Sigmoid colon (tissue), 7 donors: ENCODE measurements around the gene PIGB. TPM values are rescaled to one million over a fixed set of nuclear protein-coding genes. Genes with fewer than 3 reads are reported as not detected.

Experiments used
- DNase-seq: peaks from one replicate; pipeline ENCODE4 v3.0.0-alpha.2; 2019
- H3K27ac ChIP-seq, 4 donors: fragments of 200-600 bp; sonication (generic); one replicate each; pipeline ENCODE4 v1.5.1; 2016 to 2019; ENCODE audit warnings: mild to moderate bottlenecking in 1 of 4
- H3K27me3 ChIP-seq, 3 donors: fragments of 200-600 bp; sonication (generic); one replicate each; pipeline ENCODE4 v1.5.1; 2019; ENCODE audit warnings: mild to moderate bottlenecking in 1 of 3
- H3K36me3 ChIP-seq, 4 donors: fragments of 200-600 bp; sonication (generic); one replicate each; pipeline ENCODE4 v1.5.1; 2016 to 2019
- H3K4me1 ChIP-seq, 4 donors: fragments of 200-600 bp; sonication (generic); one replicate each; pipeline ENCODE4 v1.5.1; 2017 to 2019
- H3K4me3 ChIP-seq, 4 donors: fragments of 200-600 bp; sonication (generic); one replicate each; pipeline ENCODE4 v1.5.1; 2017 to 2019; ENCODE audit warnings: mild to moderate bottlenecking in 2 of 4, moderate library complexity in 1 of 4
- H3K9me3 ChIP-seq, 4 donors: fragments of 200-600 bp in 3 of 4; sonication (generic) in 3 of 4; one replicate each; pipeline versions ENCODE4 v1.5.1 to v1.6.1; 2013 to 2019
- CTCF ChIP-seq, 4 experiments: fragments of 450-650 bp in 3 of 4; fragments of 200-600 bp in 1 of 4; IDR thresholded peaks; one replicate each; pipeline ENCODE4 v1.5.1; 2016 to 2019; ENCODE audit warnings: antibody characterized with exemption in 4 of 4, mild to moderate bottlenecking in 3 of 4, moderate library complexity in 2 of 4
- EP300 ChIP-seq, 4 donors: sonication (generic); formaldehyde crosslinking; IDR thresholded peaks; one replicate each; pipeline ENCODE4 v1.6.1; 2017; ENCODE audit warnings: antibody characterized with exemption in 4 of 4
- POLR2A ChIP-seq, 2 donors: fragments of 450-650 bp; IDR thresholded peaks; one replicate each; pipeline ENCODE4 v1.6.1; 2016; ENCODE audit warnings: antibody characterized with exemption in 2 of 2, mild to moderate bottlenecking in 2 of 2, moderate library complexity in 2 of 2
- POLR2AphosphoS5 ChIP-seq, 4 donors: sonication (generic); formaldehyde crosslinking; IDR thresholded peaks; one replicate each; pipeline ENCODE4 v1.6.1; 2017; ENCODE audit warnings: antibody characterized with exemption in 4 of 4
- WGBS, 2 donors: extraction: QIAGEN DNeasy Blood & Tissue Kit; methylation state at CpG; one replicate each; pipeline ENCODE4 v1.1.7; 2013; 5-methylcytosine and 5-hydroxymethylcytosine counted together
- intact Hi-C: fragments of 100-400 bp; cut with DNase I; formaldehyde crosslinking; loops from one replicate; pipeline ENCODE4 v1.15.1; 2023
- polyA plus RNA-seq, 3 donors: library from polyadenylated mRNA; stranded (reverse); fragments of 200-250 nt; gene quantifications; one replicate each; pipeline ENCODE4 v1.2.3, GENCODE V29; 2013
- total RNA-seq, 4 donors: library from RNA; depleted of rRNA; stranded (reverse); fragments of >200 nt; gene quantifications; one replicate each; pipeline ENCODE4 v1.1.0, GENCODE V29; 2016
- donor health status: healthy with polysubstance abuse.
- donor health status: Bipolar disorder and iron deficiency.
- donor health status: healthy.

Gene PIGB
- total and polyA plus RNA-seq, 7 donors: 3.9 to 13.6 (median 6.3) TPM

GRCh38 chr15:55356985-55357585 lies 38.1 kb downstream of the PIGB start:
- peaks cover 0 to 47% (median 2%) of the 10 kb centered on the region in 4 donors for H3K36me3 ChIP-seq
- no peak overlapping the region for H3K27ac ChIP-seq
- intact Hi-C loops: no loop called here
- H3K27me3 ChIP-seq: no peaks in the 10 kb centered on the region
- H3K9me3 ChIP-seq: no peaks in the 10 kb centered on the region
- 97 to 99% methylated on average over 5 of the region's 5 CpGs for WGBS, 2 donors
- DNase-seq: no peak
- no peak overlapping the region for H3K4me3 ChIP-seq
- TF ChIP-seq EP300 (IDR thresholded peaks at IDR 0.05): no peak
- no peak for TF ChIP-seq POLR2AphosphoS5 (IDR thresholded peaks at IDR 0.05)
- TF ChIP-seq CTCF (IDR thresholded peaks at IDR 0.05): no peak
- TF ChIP-seq POLR2A (IDR thresholded peaks at IDR 0.05): no peak
- H3K4me1 ChIP-seq: no peaks in the 10 kb centered on the region

GRCh38 chr15:55357774-55358173 lies 38.8 kb downstream of the PIGB start:
- Histone ChIP-seq H3K27me3 (no peaks in the 10 kb centered on the region), H3K4me3 (no peak overlapping the region), H3K9me3 (no peaks in the 10 kb centered on the region), H3K4me1 (no peaks in the 10 kb centered on the region), H3K36me3 (peaks cover 0 to 51% (median 5%) of the 10 kb centered on the region in 4 donors), H3K27ac (no peak overlapping the region)
- intact Hi-C loops: no loop called here
- no peak for TF ChIP-seq POLR2AphosphoS5 (IDR thresholded peaks at IDR 0.05)
- no peak for TF ChIP-seq EP300 (IDR thresholded peaks at IDR 0.05)
- no peak for TF ChIP-seq CTCF (IDR thresholded peaks at IDR 0.05)
- TF ChIP-seq POLR2A (IDR thresholded peaks at IDR 0.05): no peak
- no peak for DNase-seq
- WGBS, 2 donors: 95 to 97% methylated on average over 2 of the region's 2 CpGs

GRCh38 chr15:55358471-55358870 lies 39.4 kb downstream of the PIGB start:
- H3K9me3 ChIP-seq: no peaks in the 10 kb centered on the region
- H3K36me3 ChIP-seq: peaks cover 0 to 57% (median 6%) of the 10 kb centered on the region in 4 donors
- H3K4me1 ChIP-seq: no peaks in the 10 kb centered on the region
- intact Hi-C loops: no loop called here
- H3K4me3 ChIP-seq: no peak overlapping the region
- H3K27ac ChIP-seq: no peak overlapping the region
- no peaks in the 10 kb centered on the region for H3K27me3 ChIP-seq
- no peak for DNase-seq
- TF ChIP-seq POLR2AphosphoS5 (IDR thresholded peaks at IDR 0.05) (no peak), CTCF (IDR thresholded peaks at IDR 0.05) (no peak), EP300 (IDR thresholded peaks at IDR 0.05) (no peak), POLR2A (IDR thresholded peaks at IDR 0.05) (no peak)

GRCh38 chr15:55360256-55360655 lies 41.2 kb downstream of the PIGB start:
- H3K27ac ChIP-seq: no peak overlapping the region
- no peaks in the 10 kb centered on the region for H3K9me3 ChIP-seq
- H3K4me1 ChIP-seq: no peaks in the 10 kb centered on the region
- TF ChIP-seq POLR2AphosphoS5 (IDR thresholded peaks at IDR 0.05) (no peak), CTCF (IDR thresholded peaks at IDR 0.05) (no peak), EP300 (IDR thresholded peaks at IDR 0.05) (no peak), POLR2A (IDR thresholded peaks at IDR 0.05) (no peak)
- H3K27me3 ChIP-seq: no peaks in the 10 kb centered on the region
- 61 to 90% methylated on average over 6 of the region's 6 CpGs for WGBS, 2 donors
- H3K4me3 ChIP-seq: no peak overlapping the region
- DNase-seq: no peak
- H3K36me3 ChIP-seq: peaks cover 0 to 56% (median 6%) of the 10 kb centered on the region in 4 donors
- intact Hi-C loops: no loop called here

- DNase-seq: no peak
- H3K4me3 ChIP-seq: no peak overlapping the region
- no peaks in the 10 kb centered on the region for H3K9me3 ChIP-seq
- H3K4me1 ChIP-seq: no peaks in the 10 kb centered on the region
- H3K36me3 ChIP-seq: peaks cover 0 to 48% (median 6%) of the 10 kb centered on the region in 4 donors
- intact Hi-C loops: no loop called here
- 93 to 94% methylated on average over 10 of the region's 10 CpGs for WGBS, 2 donors
- TF ChIP-seq CTCF (IDR thresholded peaks at IDR 0.05) (no peak), POLR2A (IDR thresholded peaks at IDR 0.05) (no peak), POLR2AphosphoS5 (IDR thresholded peaks at IDR 0.05) (no peak), EP300 (IDR thresholded peaks at IDR 0.05) (no peak)
- H3K27me3 ChIP-seq: no peaks in the 10 kb centered on the region
- H3K27ac ChIP-seq: no peak overlapping the region
These were observed 42.0 kb downstream of the PIGB start for GRCh38 chr15:55361048-55361447.
